ENCODE data around the gene HMX3.

DNA sequence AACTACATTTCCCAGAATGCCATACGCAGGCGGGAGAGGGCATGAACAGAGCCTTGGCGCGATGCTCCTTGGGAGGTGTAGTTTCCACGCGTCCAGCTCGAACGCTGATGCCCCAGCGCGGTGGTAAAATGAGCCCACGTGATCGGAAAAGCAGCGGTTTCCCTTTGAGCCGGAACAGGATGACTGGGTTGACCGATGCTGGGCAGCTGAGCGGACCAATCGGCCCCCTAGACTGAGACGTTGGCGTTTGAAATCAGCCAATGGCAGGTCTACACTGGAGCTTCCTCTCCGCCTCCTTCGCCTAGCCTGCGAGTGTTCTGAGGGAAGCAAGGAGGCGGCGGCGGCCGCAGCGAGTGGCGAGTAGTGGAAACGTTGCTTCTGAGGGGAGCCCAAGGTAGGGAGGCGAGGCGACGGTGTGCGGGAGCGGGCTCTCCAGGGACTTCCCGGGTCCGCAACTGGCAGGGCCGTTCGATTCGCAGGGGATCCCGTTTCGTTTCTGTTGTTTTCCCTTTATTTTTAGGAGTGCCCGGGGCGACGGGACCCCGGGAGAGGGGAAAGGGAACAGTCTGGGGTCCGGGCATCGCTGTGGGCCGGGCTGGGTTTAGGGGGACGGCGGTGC lies 18.4 kb downstream of the HMX3 start, which contains the start of gene BUB3:
- TF ChIP-seq, protein P1, sequence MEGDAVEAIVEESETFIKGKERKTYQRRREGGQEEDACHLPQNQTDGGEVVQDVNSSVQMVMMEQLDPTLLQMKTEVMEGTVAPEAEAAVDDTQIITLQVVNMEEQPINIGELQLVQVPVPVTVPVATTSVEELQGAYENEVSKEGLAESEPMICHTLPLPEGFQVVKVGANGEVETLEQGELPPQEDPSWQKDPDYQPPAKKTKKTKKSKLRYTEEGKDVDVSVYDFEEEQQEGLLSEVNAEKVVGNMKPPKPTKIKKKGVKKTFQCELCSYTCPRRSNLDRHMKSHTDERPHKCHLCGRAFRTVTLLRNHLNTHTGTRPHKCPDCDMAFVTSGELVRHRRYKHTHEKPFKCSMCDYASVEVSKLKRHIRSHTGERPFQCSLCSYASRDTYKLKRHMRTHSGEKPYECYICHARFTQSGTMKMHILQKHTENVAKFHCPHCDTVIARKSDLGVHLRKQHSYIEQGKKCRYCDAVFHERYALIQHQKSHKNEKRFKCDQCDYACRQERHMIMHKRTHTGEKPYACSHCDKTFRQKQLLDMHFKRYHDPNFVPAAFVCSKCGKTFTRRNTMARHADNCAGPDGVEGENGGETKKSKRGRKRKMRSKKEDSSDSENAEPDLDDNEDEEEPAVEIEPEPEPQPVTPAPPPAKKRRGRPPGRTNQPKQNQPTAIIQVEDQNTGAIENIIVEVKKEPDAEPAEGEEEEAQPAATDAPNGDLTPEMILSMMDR (IDR thresholded peaks at IDR 0.05): peak in 3 of 4 donors; percentile 16 to 31 (median 21)
- peak; percentile 85 for TF ChIP-seq POLR2A (IDR thresholded peaks at IDR 0.05)
